GM23338 (cell line): ENCODE data around the gene PISD. TPM values are rescaled to one million over a fixed set of nuclear protein-coding genes. Genes with fewer than 3 reads are reported as not detected.

Experiments
- ATAC-seq: fragments of 200-7000 bp; cut with Tn5 transposase; 3 replicates; pipeline ENCODE4 v1.9.1; 2020
- DNase-seq: peaks from one replicate; pipeline ENCODE4 v3.0.0-alpha.2; 2015; ENCODE audit warnings: low spot score
- H2AFZ ChIP-seq: fragments of 200-600 bp; sonication (generic); 2 replicates; pipeline ENCODE4 v1.8.0; 2016; ENCODE audit warnings: antibody characterized with exemption, mild to moderate bottlenecking, moderate library complexity
- H3F3A ChIP-seq: fragments of 200-600 bp; sonication (generic); replicated peaks from 2 replicates; pipeline ENCODE4 v1.8.0; 2017; ENCODE audit warnings: antibody characterized with exemption, mixed run types, low read depth
- H3K27ac ChIP-seq: fragments of 200-600 bp; sonication (generic); 2 replicates; pipeline ENCODE4 v1.6.1; 2016; ENCODE audit warnings: low read depth
- H3K27me3 ChIP-seq: fragments of 200-600 bp; sonication (generic); 2 replicates; pipeline ENCODE4 v1.8.0; 2016; ENCODE audit warnings: mild to moderate bottlenecking, mixed run types, moderate library complexity; ENCODE audit not compliant: insufficient read depth
- H3K36me3 ChIP-seq: fragments of 200-600 bp; sonication (generic); 2 replicates; pipeline ENCODE4 v1.8.0; 2016; ENCODE audit warnings: mild to moderate bottlenecking; ENCODE audit not compliant: insufficient read depth
- H3K4me1 ChIP-seq: fragments of 200-600 bp; sonication (generic); 2 replicates; pipeline ENCODE4 v1.8.0; 2016; ENCODE audit warnings: mild to moderate bottlenecking, moderate library complexity; ENCODE audit not compliant: insufficient read depth
- H3K4me2 ChIP-seq: fragments of 200-600 bp; sonication (generic); 2 replicates; pipeline ENCODE4 v1.7.1; 2017; ENCODE audit warnings: mixed run types
- H3K4me3 ChIP-seq: fragments of 200-600 bp; sonication (generic); 2 replicates; pipeline ENCODE4 v1.6.1; 2016; ENCODE audit warnings: mixed run types
- H3K79me2 ChIP-seq: fragments of 200-600 bp; sonication (generic); replicated peaks from 2 replicates; pipeline ENCODE4 v1.8.0; 2017; ENCODE audit warnings: mild to moderate bottlenecking; ENCODE audit not compliant: insufficient read depth
- H3K9me2 ChIP-seq: fragments of 200-600 bp; sonication (generic); 2 replicates; pipeline ENCODE4 v1.8.0; 2017; ENCODE audit not compliant: insufficient read depth
- H4K20me1 ChIP-seq: fragments of 200-600 bp; sonication (generic); replicated peaks from 2 replicates; pipeline ENCODE4 v1.8.0; 2017; ENCODE audit warnings: mild to moderate bottlenecking; ENCODE audit not compliant: insufficient read depth
- H3K27ac Mint-ChIP-seq: 2 replicates; pipeline ENCODE4 v1.8.0; 2020; ENCODE audit warnings: inconsistent platforms, mild to moderate bottlenecking, moderate library complexity, mixed read lengths
- H3K27me3 Mint-ChIP-seq: 3 replicates; pipeline ENCODE4 v1.8.0; 2022; ENCODE audit warnings: low read depth, mild to moderate bottlenecking, moderate library complexity, mixed read lengths, inconsistent platforms; ENCODE audit not compliant: insufficient read depth, poor library complexity
- H3K36me3 Mint-ChIP-seq: 3 replicates; pipeline ENCODE4 v1.8.0; 2021; ENCODE audit warnings: low read depth, mild to moderate bottlenecking, inconsistent platforms, moderate library complexity, mixed read lengths
- H3K4me1 Mint-ChIP-seq: 3 replicates; pipeline ENCODE4 v1.8.0; 2020; ENCODE audit warnings: mild to moderate bottlenecking, inconsistent platforms, mixed read lengths
- H3K4me3 Mint-ChIP-seq: 3 replicates; pipeline ENCODE4 v1.8.0; 2021; ENCODE audit warnings: moderate library complexity, mild to moderate bottlenecking, inconsistent platforms, mixed read lengths
- H3K9me3 Mint-ChIP-seq: 3 replicates; pipeline ENCODE4 v1.8.0; 2020; ENCODE audit warnings: moderate library complexity, mild to moderate bottlenecking, inconsistent platforms, mixed read lengths
- CREB1 ChIP-seq: fragments of 250-450 bp; sonication (Bioruptor Pico); IDR thresholded peaks from 2 replicates; pipeline ENCODE4 v1.5.0; 2020; ENCODE audit warnings: low read depth, mild to moderate bottlenecking, moderate library complexity
- CTCF ChIP-seq, 2 experiments: fragments of 200-600 bp in 1 of 2; sonication (generic) in 1 of 2; conservative IDR thresholded peaks; 2 replicates each; pipeline versions ENCODE4 v1.5.1 to v1.6.1; 2016 to 2017; ENCODE audit warnings: antibody characterized with exemption in 2 of 2, low read depth in 2 of 2, mild to moderate bottlenecking in 2 of 2, moderate library complexity in 1 of 2
- EZH2 ChIP-seq: fragments of 200-600 bp; sonication (generic); IDR thresholded peaks from one replicate; pipeline ENCODE4 v1.8.0; 2017; ENCODE audit warnings: antibody characterized with exemption, mild to moderate bottlenecking, low read depth; ENCODE audit not compliant: unreplicated experiment
- EZH2phosphoT487 ChIP-seq: fragments of 200-600 bp; sonication (generic); IDR thresholded peaks from one replicate; pipeline ENCODE4 v1.8.1; 2018; ENCODE audit warnings: antibody characterized with exemption; ENCODE audit not compliant: unreplicated experiment
- NANOG ChIP-seq: IDR thresholded peaks from 2 replicates; pipeline ENCODE4 v1.6.1; 2016; ENCODE audit warnings: antibody characterized with exemption, borderline replicate concordance
- POLR2AphosphoS5 ChIP-seq: IDR thresholded peaks from 2 replicates; pipeline ENCODE4 v1.6.1; 2016; ENCODE audit warnings: antibody characterized with exemption, low read depth
- REST ChIP-seq: IDR thresholded peaks from one replicate; pipeline ENCODE4 v1.6.1; 2018; ENCODE audit warnings: antibody characterized with exemption; ENCODE audit not compliant: unreplicated experiment
- ZNF331 ChIP-seq: fragments of 250-450 bp; sonication (Bioruptor Pico); IDR thresholded peaks from 2 replicates; pipeline ENCODE4 v1.5.0; 2020; ENCODE audit warnings: low read depth, mild to moderate bottlenecking, moderate library complexity
- polyA plus RNA-seq: library from polyadenylated mRNA; unstranded; fragments of >200 nt; fragmentation: Nextera tagmentation; extraction: Ambion mirVana; gene quantifications from 2 replicates; pipeline ENCODE4 v1.2.1, GENCODE V29; 2016
- total RNA-seq: library from RNA; depleted of rRNA; stranded (reverse); fragments of >200 nt; shearing (Covaris generic); gene quantifications from 2 replicates; pipeline ENCODE4 v1.2.3, GENCODE V29; 2014

The PISD gene
- total and polyA plus RNA-seq, 2 experiments from 2014 or later: 43.1 to 54.5 TPM

- no peaks in the 10 kb centered on the region for H3K27me3 ChIP-seq
- no peak overlapping the region for H3K27ac ChIP-seq
- no peak overlapping the region for H3K4me3 Mint-ChIP-seq
- H3K4me2 ChIP-seq: no peak overlapping the region
- H3K4me1 Mint-ChIP-seq: no peaks in the 10 kb centered on the region; the same call in 2 of the 3 replicates
- no peaks in the 10 kb centered on the region for H3K4me1 ChIP-seq
- H2AFZ ChIP-seq: no peak overlapping the region
- H3K36me3 Mint-ChIP-seq: no peaks in the 10 kb centered on the region
- no peaks in the 10 kb centered on the region; the same call in 1 of the 3 replicates for H3K9me3 Mint-ChIP-seq
- peaks cover 8% of the 10 kb centered on the region for H3K27me3 Mint-ChIP-seq
- no peaks in the 10 kb centered on the region for H3K36me3 ChIP-seq
- H3K27ac Mint-ChIP-seq: no peak overlapping the region
- no peaks in the 10 kb centered on the region for H3K9me2 ChIP-seq
- no peak for ATAC-seq
- TF ChIP-seq ZNF331 (CRISPR knock-in tag) (no peak), CREB1 (CRISPR knock-in tag) (no peak), EZH2 (no peak), NANOG (no peak), REST (no peak), POLR2AphosphoS5 (no peak), EZH2phosphoT487 (no peak), CTCF (conservative IDR thresholded peaks at IDR 0.05; ENCODE audit: low read depth in 2 of 2) (no peak)
- no peak for DNase-seq
- H3K4me3 ChIP-seq: no peak overlapping the region
- no peaks in the 10 kb centered on the region for H3F3A ChIP-seq
- no peaks in the 10 kb centered on the region for H4K20me1 ChIP-seq
- no peaks in the 10 kb centered on the region for H3K79me2 ChIP-seq
Observed at GRCh38 chr22:31602259-31602952, 59.6 kb downstream of the PISD start.

- no peak for ATAC-seq
- TF ChIP-seq ZNF331 (CRISPR knock-in tag) (no peak), NANOG (no peak), EZH2 (no peak), EZH2phosphoT487 (no peak), POLR2AphosphoS5 (no peak), CTCF (conservative IDR thresholded peaks at IDR 0.05; ENCODE audit: low read depth in 2 of 2) (no peak)
Observed at GRCh38 chr22:31595271-31595670, 66.7 kb downstream of the PISD start.

More at GRCh38 chr22:31595271-31595670, 66.7 kb downstream of the PISD start:
- H3K4me1 ChIP-seq: no peaks in the 10 kb centered on the region
- H3K4me2 ChIP-seq: no peak overlapping the region
- H3K9me2 ChIP-seq: no peaks in the 10 kb centered on the region
- H3K4me3 ChIP-seq: no peak overlapping the region
- H2AFZ ChIP-seq: no peak overlapping the region
- no peak overlapping the region for H3K27ac ChIP-seq
- no peak overlapping the region for H3K4me3 Mint-ChIP-seq
- no peak for DNase-seq
- no peaks in the 10 kb centered on the region for H3K27me3 ChIP-seq
- peaks cover 2% of the 10 kb centered on the region for H3K27me3 Mint-ChIP-seq
- H3K27ac Mint-ChIP-seq: no peak overlapping the region
- H3K79me2 ChIP-seq: no peaks in the 10 kb centered on the region
- H3K4me1 Mint-ChIP-seq: no peaks in the 10 kb centered on the region
- H3K9me3 Mint-ChIP-seq: peaks cover 10% of the 10 kb centered on the region
- peaks cover 15% of the 10 kb centered on the region; the same call in 2 of the 3 replicates for H3K36me3 Mint-ChIP-seq
- no peaks in the 10 kb centered on the region for H3K36me3 ChIP-seq
- H3F3A ChIP-seq: no peaks in the 10 kb centered on the region
- H4K20me1 ChIP-seq: no peaks in the 10 kb centered on the region
